Loucy (cell line): ENCODE results near the gene APOC4.

Experiments
- H2AFZ ChIP-seq: fragments of 200-600 bp; sonication (generic); 2 replicates; pipeline ENCODE4 v1.6.0; 2016; ENCODE audit warnings: antibody characterized with exemption, mild to moderate bottlenecking, low read length, moderate library complexity
- H3F3A ChIP-seq: fragments of 200-600 bp; 2 replicates; pipeline ENCODE4 v1.6.0; 2016; ENCODE audit warnings: antibody characterized with exemption, low read depth, mild to moderate bottlenecking
- H3K27me3 ChIP-seq: fragments of 200-600 bp; sonication (generic); 2 replicates; pipeline ENCODE4 v1.6.1; 2014; ENCODE audit warnings: low read length, mild to moderate bottlenecking; ENCODE audit not compliant: insufficient read depth, poor library complexity, severe bottlenecking
- H3K36me3 ChIP-seq: fragments of 200-600 bp; sonication (generic); 2 replicates; pipeline ENCODE4 v1.6.1; 2016; ENCODE audit warnings: low read length; ENCODE audit not compliant: insufficient read depth
- H3K4me1 ChIP-seq: fragments of 200-600 bp; sonication (generic); 2 replicates; pipeline ENCODE4 v1.5.1; 2014; ENCODE audit warnings: low read length, mild to moderate bottlenecking; ENCODE audit not compliant: insufficient read depth, poor library complexity, severe bottlenecking
- H3K4me2 ChIP-seq: fragments of 200-600 bp; sonication (generic); 2 replicates; pipeline ENCODE4 v1.6.0; 2014; ENCODE audit warnings: antibody characterized with exemption, low read length, low read depth, mild to moderate bottlenecking; ENCODE audit not compliant: poor library complexity, severe bottlenecking
- H3K4me3 ChIP-seq: fragments of 200-600 bp; sonication (generic); 2 replicates; pipeline ENCODE4 v1.5.1; 2014; ENCODE audit warnings: low read length, mild to moderate bottlenecking, mixed read lengths; ENCODE audit not compliant: poor library complexity, severe bottlenecking
- H3K79me2 ChIP-seq: fragments of 200-600 bp; sonication (generic); 2 replicates; pipeline ENCODE4 v1.6.1; 2014; ENCODE audit warnings: low read length; ENCODE audit not compliant: insufficient read depth
- H3K9ac ChIP-seq: fragments of 200-600 bp; sonication (generic); 2 replicates; pipeline ENCODE4 v1.6.0; 2014; ENCODE audit warnings: mild to moderate bottlenecking, low read depth, low read length, moderate library complexity; ENCODE audit not compliant: poor library complexity, severe bottlenecking
- H3K9me2 ChIP-seq: fragments of 200-600 bp; sonication (generic); replicated peaks from 2 replicates; pipeline ENCODE4 v1.6.1; 2016; ENCODE audit warnings: low read depth, low read length, mixed read lengths
- H3K9me3 ChIP-seq: fragments of 200-600 bp; sonication (generic); 2 replicates; pipeline ENCODE4 v1.6.1; 2014; ENCODE audit warnings: mild to moderate bottlenecking, antibody characterized with exemption, low read length, low read depth; ENCODE audit not compliant: insufficient read depth
- H4K20me1 ChIP-seq: fragments of 200-600 bp; sonication (generic); 2 replicates; pipeline ENCODE4 v1.6.0; 2014; ENCODE audit warnings: antibody characterized with exemption, low read length, mild to moderate bottlenecking; ENCODE audit not compliant: insufficient read depth, poor library complexity, severe bottlenecking
- EZH2phosphoT487 ChIP-seq: fragments of 200-600 bp; IDR thresholded peaks from 2 replicates; pipeline ENCODE4 v1.6.1; 2018; ENCODE audit warnings: antibody characterized with exemption, mild to moderate bottlenecking, moderate library complexity, borderline replicate concordance
- TF ChIP-seq, protein P1 (sequence below): fragments of 200-600 bp; sonication (generic); conservative IDR thresholded peaks from 2 replicates; pipeline ENCODE4 v1.5.1; 2014; ENCODE audit warnings: mild to moderate bottlenecking, antibody characterized with exemption, low read length

Gene APOC4

GRCh38 chr19:44954278-44954648 lies 12.2 kb downstream of the APOC4 start:
- Histone ChIP-seq H3F3A (no peaks in the 10 kb centered on the region), H3K4me2 (peak overlapping the region; percentile 91), H2AFZ (peak overlapping the region; percentile 97), H3K9me2 (no peaks in the 10 kb centered on the region), H3K4me3 (peak overlapping the region; percentile 95), H3K4me1 (peaks cover 39% of the 10 kb centered on the region), H3K36me3 (no peaks in the 10 kb centered on the region), H3K27me3 (no peaks in the 10 kb centered on the region), H3K9ac (peak overlapping the region; percentile 91), H4K20me1 (peaks cover 18% of the 10 kb centered on the region), H3K79me2 (peaks cover 46% of the 10 kb centered on the region), H3K9me3 (no peaks in the 10 kb centered on the region)
- TF ChIP-seq, protein P1, sequence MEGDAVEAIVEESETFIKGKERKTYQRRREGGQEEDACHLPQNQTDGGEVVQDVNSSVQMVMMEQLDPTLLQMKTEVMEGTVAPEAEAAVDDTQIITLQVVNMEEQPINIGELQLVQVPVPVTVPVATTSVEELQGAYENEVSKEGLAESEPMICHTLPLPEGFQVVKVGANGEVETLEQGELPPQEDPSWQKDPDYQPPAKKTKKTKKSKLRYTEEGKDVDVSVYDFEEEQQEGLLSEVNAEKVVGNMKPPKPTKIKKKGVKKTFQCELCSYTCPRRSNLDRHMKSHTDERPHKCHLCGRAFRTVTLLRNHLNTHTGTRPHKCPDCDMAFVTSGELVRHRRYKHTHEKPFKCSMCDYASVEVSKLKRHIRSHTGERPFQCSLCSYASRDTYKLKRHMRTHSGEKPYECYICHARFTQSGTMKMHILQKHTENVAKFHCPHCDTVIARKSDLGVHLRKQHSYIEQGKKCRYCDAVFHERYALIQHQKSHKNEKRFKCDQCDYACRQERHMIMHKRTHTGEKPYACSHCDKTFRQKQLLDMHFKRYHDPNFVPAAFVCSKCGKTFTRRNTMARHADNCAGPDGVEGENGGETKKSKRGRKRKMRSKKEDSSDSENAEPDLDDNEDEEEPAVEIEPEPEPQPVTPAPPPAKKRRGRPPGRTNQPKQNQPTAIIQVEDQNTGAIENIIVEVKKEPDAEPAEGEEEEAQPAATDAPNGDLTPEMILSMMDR, result no peak
- TF ChIP-seq EZH2phosphoT487, result no peak

- H3K9me2 ChIP-seq, result no peaks in the 10 kb centered on the region
- H3K4me2 ChIP-seq, result peak within 1 kb of the TSS; percentile 91
- no peaks in the 10 kb centered on the region for H3K9me3 ChIP-seq
- H3K36me3 ChIP-seq, result no peaks in the 10 kb centered on the region
- TF ChIP-seq, protein P1, result no peak
- no peak for TF ChIP-seq EZH2phosphoT487
- H3K4me1 ChIP-seq, result peaks cover 45% of the 10 kb centered on the region
- H3K27me3 ChIP-seq, result no peaks in the 10 kb centered on the region
- H3K79me2 ChIP-seq, result peaks cover 52% of the 10 kb centered on the region
- peak within 1 kb of the TSS; percentile 97 for H2AFZ ChIP-seq
- H4K20me1 ChIP-seq, result peaks cover 18% of the 10 kb centered on the region
- no peaks in the 10 kb centered on the region for H3F3A ChIP-seq
- H3K9ac ChIP-seq, result peak within 1 kb of the TSS; percentile 91
- H3K4me3 ChIP-seq, result peak within 1 kb of the TSS; percentile 95
Observed at GRCh38 chr19:44954649-44955504, 12.8 kb downstream of the APOC4 start, which contains the start of gene CLPTM1. Gene CLPTM1 (plus strand): TSS chr19:44955380. CDS start chr19:44955396, 16 bp downstream.

- Histone ChIP-seq H3K4me2 (peak overlapping the region; percentile 86), H3K4me1 (peaks cover 48% of the 10 kb centered on the region), H3K27me3 (no peaks in the 10 kb centered on the region), H3K9me2 (no peaks in the 10 kb centered on the region), H3K9ac (peak overlapping the region; percentile 91), H3K4me3 (peak overlapping the region; percentile 95), H4K20me1 (peaks cover 18% of the 10 kb centered on the region), H3F3A (no peaks in the 10 kb centered on the region), H3K36me3 (no peaks in the 10 kb centered on the region; the same call in 1 of the 2 replicates), H3K79me2 (peaks cover 61% of the 10 kb centered on the region), H3K9me3 (no peaks in the 10 kb centered on the region), H2AFZ (peak overlapping the region; percentile 89)
- TF ChIP-seq, protein P1, result no peak
- TF ChIP-seq EZH2phosphoT487, result no peak
Observed at GRCh38 chr19:44955505-44956439, 13.7 kb downstream of the APOC4 start.
